HEK293T (cell line): ENCODE data around the gene ABCA3.
"Not testable (repeated sequence)": the region's sequence is repeated elsewhere in the genome, so short reads cannot be mapped to it uniquely, and the experiment has no call there.

ENCODE experiments used
- CTCF ChIA-PET: fragments of 350-600 bp; formaldehyde crosslinking; extraction: SDS; loops from one replicate; lab custom pipeline; 2021; ENCODE audit warnings: antibody characterized with exemption, inconsistent platforms; lab: Yijun Ruan, JAX
- POLR2A ChIA-PET: fragments of 350-600 bp; formaldehyde crosslinking; extraction: SDS; loops from one replicate; lab custom pipeline; 2020; ENCODE audit warnings: antibody characterized with exemption, inconsistent platforms; lab: Yijun Ruan, JAX
- DNase-seq: peaks from one replicate; pipeline ENCODE4 v3.0.0; 2012; ENCODE audit warnings: mixed read lengths; ENCODE audit errors: extremely low spot score
- ARNT ChIP-seq: fragments of 450-650 bp; IDR thresholded peaks from 2 replicates; pipeline ENCODE4 v1.6.1; 2017; ENCODE audit warnings: mild to moderate bottlenecking
- BHLHE40 ChIP-seq: fragments of 450-650 bp; IDR thresholded peaks from 2 replicates; pipeline ENCODE4 v1.6.1; 2016; ENCODE audit warnings: mild to moderate bottlenecking, moderate library complexity, borderline replicate concordance
- CTBP1 ChIP-seq: fragments of 450-650 bp; IDR thresholded peaks from 2 replicates; pipeline ENCODE4 v1.6.1; 2016; ENCODE audit warnings: borderline replicate concordance
- ELF4 ChIP-seq: fragments of 450-650 bp; IDR thresholded peaks from 2 replicates; pipeline ENCODE4 v1.6.1; 2017; ENCODE audit warnings: antibody characterized with exemption
- FOXA1 ChIP-seq: fragments of 450-650 bp; IDR thresholded peaks from 2 replicates; pipeline ENCODE4 v1.6.1; 2016; ENCODE audit warnings: mild to moderate bottlenecking
- FOXK2 ChIP-seq: fragments of 450-650 bp; IDR thresholded peaks from 2 replicates; pipeline ENCODE4 v1.6.1; 2016; ENCODE audit warnings: mild to moderate bottlenecking
- FOXM1 ChIP-seq: fragments of 450-650 bp; IDR thresholded peaks from 2 replicates; pipeline ENCODE4 v1.6.1; 2017; ENCODE audit warnings: mild to moderate bottlenecking, borderline replicate concordance
- HDGF ChIP-seq: fragments of 450-650 bp; IDR thresholded peaks from 2 replicates; pipeline ENCODE4 v1.6.1; 2017; ENCODE audit warnings: antibody characterized with exemption, borderline replicate concordance
- L3MBTL2 ChIP-seq: fragments of 450-650 bp; conservative IDR thresholded peaks from 2 replicates; pipeline ENCODE4 v1.6.1; 2016; ENCODE audit warnings: mild to moderate bottlenecking
- LEF1 ChIP-seq: fragments of 450-650 bp; IDR thresholded peaks from 2 replicates; pipeline ENCODE4 v1.6.1; 2017; ENCODE audit warnings: mild to moderate bottlenecking, borderline replicate concordance
- NFRKB ChIP-seq: fragments of 450-650 bp; IDR thresholded peaks from 2 replicates; pipeline ENCODE4 v1.6.1; 2016; ENCODE audit warnings: mild to moderate bottlenecking, moderate library complexity
- PKNOX1 ChIP-seq: fragments of 450-650 bp; IDR thresholded peaks from 2 replicates; pipeline ENCODE4 v1.6.1; 2016
- SP1 ChIP-seq: fragments of 450-650 bp; IDR thresholded peaks from 2 replicates; pipeline ENCODE4 v1.6.1; 2017
- SUZ12 ChIP-seq: fragments of 450-650 bp; IDR thresholded peaks from 2 replicates; pipeline ENCODE4 v1.6.1; 2016; ENCODE audit warnings: mild to moderate bottlenecking
- TARDBP ChIP-seq: fragments of 450-650 bp; IDR thresholded peaks from 2 replicates; pipeline ENCODE4 v1.6.1; 2016
- ZNF384 ChIP-seq: fragments of 450-650 bp; IDR thresholded peaks from 2 replicates; pipeline ENCODE4 v1.6.1; 2016

ABCA3 gene

DNA sequence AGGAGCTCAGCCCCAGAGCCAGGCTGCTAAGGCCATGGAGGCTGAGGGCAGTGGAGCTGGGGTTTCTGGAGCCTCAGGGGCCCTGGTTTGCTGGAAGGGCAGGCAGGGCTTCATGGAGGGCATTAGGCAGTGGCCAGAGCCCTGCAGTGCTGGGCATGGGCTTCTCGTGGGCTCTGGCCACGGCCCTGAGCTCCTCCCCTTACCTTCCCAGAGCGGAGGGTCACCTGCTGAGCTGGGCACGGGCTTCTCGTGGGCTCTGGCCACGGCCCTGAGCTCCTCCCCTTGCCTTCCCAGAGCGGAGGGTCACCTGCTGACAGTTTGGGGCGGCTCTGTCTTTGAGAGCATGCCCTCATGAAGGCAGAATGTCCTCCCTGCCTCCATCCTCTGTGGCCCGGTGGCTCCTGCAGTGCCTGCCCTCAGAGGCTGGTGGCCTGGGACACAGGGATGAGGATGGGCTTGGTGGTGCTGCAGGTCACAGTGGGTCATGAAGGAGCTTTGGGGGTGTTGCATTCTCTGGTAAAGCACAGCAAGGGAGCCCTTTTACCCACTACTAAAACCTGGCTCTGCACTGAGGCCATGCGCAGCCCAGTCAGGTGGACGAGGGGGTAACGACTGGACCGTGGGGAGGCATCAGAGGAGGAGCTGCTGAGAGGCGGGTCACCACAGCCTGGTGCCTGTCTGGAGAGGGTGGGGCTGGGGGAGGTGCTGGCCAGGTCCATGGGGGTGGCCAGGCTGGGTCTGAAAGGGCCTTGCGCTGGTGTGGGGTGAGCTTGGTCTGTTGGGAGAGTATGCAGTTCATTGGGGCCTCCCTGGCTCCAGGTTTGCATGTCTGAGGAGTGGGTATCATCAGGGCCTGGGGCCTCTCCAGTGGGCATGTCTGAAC is 69.7 kb downstream of the ABCA3 start:
- DNase-seq: no peak
- ChIA-PET CTCF (no interaction called here), POLR2A (interaction anchor here (1.0 to 2.2 kb wide), 4 partner anchors 8 to 189 kb away, joined by 3 to 12 read pairs (median 4); partner anchors contain the start of genes ECI1 and TEDC2)
- TF ChIP-seq ELF4 (no peak), PKNOX1 (no peak), FOXK2 (no peak), ZNF384 (no peak), HDGF (no peak), TARDBP (no peak), LEF1 (no peak), CTBP1 (no peak), NFRKB (no peak), BHLHE40 (no peak), FOXM1 (no peak), SUZ12 (no peak), ARNT (no peak), L3MBTL2 (no peak)

GRCh38 chr16:2270070-2270462 is 70.5 kb downstream of the ABCA3 start:
- no peak for DNase-seq
- ChIA-PET CTCF (no interaction called here), POLR2A (interaction anchor here (1.0 to 2.2 kb wide), 4 partner anchors 9 to 190 kb away, joined by 3 to 12 read pairs (median 6); partner anchors contain the start of genes ECI1 and TEDC2)
- TF ChIP-seq ARNT (no peak), CTBP1 (no peak), SUZ12 (no peak), PKNOX1 (no peak), BHLHE40 (no peak), ELF4 (no peak)

DNA sequence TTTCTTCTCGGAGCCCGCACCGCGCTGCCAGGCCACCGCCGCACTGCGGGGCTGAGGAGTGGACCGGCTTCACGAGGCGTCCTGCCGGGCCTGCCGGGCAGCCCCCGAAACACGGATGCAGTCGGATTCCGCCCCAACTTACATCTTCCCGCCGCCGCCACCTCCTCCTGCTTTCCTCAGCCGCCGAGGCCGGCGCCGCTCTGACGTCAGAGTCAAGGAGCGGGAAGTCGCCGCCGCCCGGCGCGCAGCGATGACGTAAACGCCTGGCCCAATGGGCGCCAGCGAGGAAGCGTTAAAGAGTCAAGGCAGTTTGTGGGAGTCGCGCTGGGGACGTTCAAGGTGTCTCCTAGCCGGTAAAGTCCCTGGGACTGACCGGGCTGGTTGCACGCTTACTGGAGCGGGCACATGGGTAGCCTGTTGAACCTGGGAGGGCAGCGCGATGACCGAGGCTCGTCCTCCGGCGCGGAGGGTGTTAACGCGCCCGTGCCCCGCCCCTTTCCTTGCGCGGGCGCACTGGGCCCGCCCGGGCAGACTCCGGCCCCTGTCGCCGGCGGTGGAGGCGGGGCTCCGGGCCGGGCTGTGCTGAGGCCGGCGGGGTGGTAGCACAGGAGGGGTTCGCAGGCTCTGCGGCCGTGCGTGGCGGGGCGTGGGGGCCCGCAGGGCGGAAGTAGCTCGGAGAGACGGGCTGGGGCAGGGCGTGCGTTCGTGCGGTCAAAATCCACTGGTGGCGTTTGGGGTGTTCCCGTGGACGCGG is 72.4 kb downstream of the ABCA3 start, which contains the start of gene RNPS1:
TSS of gene RNPS1 (minus strand) at position 214 of the 754 bp plus-strand sequence. CDS start 3,483 bp downstream, outside the sequence.
- DNase-seq: peak; percentile 97
- POLR2A ChIA-PET: interaction anchor here (0.7 to 2.1 kb wide), 5 partner anchors 11 to 159 kb away, joined by 3 to 18 read pairs (median 5); partner anchors contain the start of gene ECI1
- TF ChIP-seq L3MBTL2 (peak; percentile 84), ARNT (no peak), ELF4 (peak; percentile 91)
- CTCF ChIA-PET: interaction anchor here (1.1 kb wide), 1 partner anchor 11 kb away, joined by 9 read pairs; no protein-coding TSS in a partner anchor

DNA sequence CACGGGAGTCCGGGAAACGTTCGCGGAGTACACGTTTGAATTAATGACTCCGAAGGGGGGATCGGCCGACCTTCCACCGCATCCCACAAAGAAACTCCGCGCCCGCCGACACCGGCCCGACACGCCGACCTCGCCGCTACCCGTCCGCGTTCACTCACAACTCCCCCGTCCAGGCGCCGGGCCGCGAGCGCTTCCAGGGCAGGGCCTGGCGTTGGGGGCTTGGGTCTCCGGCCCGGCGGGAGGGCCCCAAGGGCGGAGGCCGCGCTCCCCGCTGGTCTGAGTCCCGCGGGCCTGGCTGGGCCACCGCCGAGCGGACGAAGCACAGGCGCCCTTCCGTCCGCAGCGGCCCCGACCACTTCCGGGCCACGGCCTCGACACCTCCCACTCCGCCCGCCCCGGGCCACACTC is 73.0 kb downstream of the ABCA3 start:
- CTCF ChIA-PET, POLR2A ChIA-PET, DNase-seq: not testable (repeated sequence)

GRCh38 chr16:2266887-2267286 is 73.6 kb downstream of the ABCA3 start:
- CTCF ChIA-PET, DNase-seq: not testable (repeated sequence)
- POLR2A ChIA-PET: interaction anchor here (0.7 to 1.1 kb wide), 2 partner anchors 9 to 15 kb away, joined by 3 to 7 read pairs; partner anchors contain the start of gene ECI1

DNA sequence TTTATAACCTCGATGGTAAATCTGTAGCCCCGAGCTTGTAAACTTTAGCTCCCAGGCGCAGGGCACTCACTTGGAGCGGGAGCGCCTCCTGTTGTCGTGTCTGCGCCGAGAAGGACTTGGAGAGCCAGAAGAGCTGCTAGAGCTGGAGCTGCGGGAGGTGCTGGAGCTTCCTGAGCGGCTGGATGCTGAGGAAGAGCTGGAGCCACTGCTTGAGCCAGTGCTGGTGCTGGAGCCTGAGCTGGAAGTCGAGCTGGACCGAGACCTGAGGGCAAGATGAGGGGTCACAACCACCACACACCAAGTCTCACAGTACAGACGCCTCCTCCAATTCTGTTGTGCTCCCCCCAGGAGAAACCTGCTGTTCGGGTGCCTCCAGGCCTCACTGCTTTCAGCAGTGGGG is 77.5 kb downstream of the ABCA3 start:
- CTCF ChIA-PET: interaction anchor here (1.4 kb wide), 1 partner anchor 11 kb away, joined by 5 read pairs; no protein-coding TSS in a partner anchor
- not testable (repeated sequence) for DNase-seq
- POLR2A ChIA-PET: interaction anchor here (1.1 to 1.7 kb wide), 2 partner anchors 11 to 108 kb away, joined by 5 to 13 read pairs; partner anchors contain the start of genes ECI1 and TRAF7

DNA sequence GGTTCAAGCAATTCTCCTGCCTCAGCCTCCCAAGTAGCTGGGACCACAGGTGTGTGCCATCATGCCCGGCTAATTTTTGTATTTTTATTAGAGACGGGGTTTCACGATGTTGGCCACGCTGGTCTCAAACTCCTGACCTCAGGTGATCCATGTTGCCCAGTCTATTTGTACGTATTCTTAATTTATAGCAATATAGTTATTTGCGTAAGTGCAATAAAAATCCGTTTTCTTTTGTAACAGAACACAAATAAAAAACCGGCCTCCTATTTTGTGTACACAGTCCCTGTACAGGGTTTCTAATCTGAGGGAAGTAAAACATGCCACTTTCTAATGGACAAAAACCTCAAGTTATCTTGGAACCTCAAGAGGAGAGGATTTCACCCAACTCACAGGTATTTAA is 80.3 kb downstream of the ABCA3 start:
- TF ChIP-seq HDGF (no peak), NFRKB (no peak), SP1 (no peak), CTBP1 (no peak), L3MBTL2 (no peak), PKNOX1 (no peak), SUZ12 (no peak), ARNT (no peak), FOXA1 (no peak), BHLHE40 (no peak), FOXM1 (no peak), ELF4 (no peak), TARDBP (no peak), ZNF384 (no peak), LEF1 (no peak), FOXK2 (no peak)
- POLR2A ChIA-PET: interaction anchor here (1.3 kb wide), 1 partner anchor 9 kb away, joined by 3 read pairs; the partner anchor contains the start of gene ECI1
- no peak for DNase-seq
- CTCF ChIA-PET: interaction anchor here (0.6 kb wide), 1 partner anchor 70 kb away, joined by 3 read pairs; no protein-coding TSS in a partner anchor

GRCh38 chr16:2258530-2258929 is 82.0 kb downstream of the ABCA3 start:
- DNase-seq, CTCF ChIA-PET: not testable (repeated sequence)
- POLR2A ChIA-PET: interaction anchor here (0.9 to 1.2 kb wide), 2 partner anchors 8 to 345 kb away, joined by 3 read pairs; no protein-coding TSS in a partner anchor
